ENCODE data around the gene SBF2. TPM values are rescaled to one million over a fixed set of nuclear protein-coding genes. Genes with fewer than 3 reads are reported as not detected.

Gene SBF2
- total RNA-seq, 1 experiment from 2014 or later = 30.2 TPM

- Histone ChIP-seq H2BK15ac (ENCODE audit: low read depth, low read length) (no peak overlapping the region), H2BK12ac (ENCODE audit: insufficient read length, low read depth, low read length) (no peak overlapping the region), H3K23ac (ENCODE audit: insufficient read length, low read depth, low read length) (no peak overlapping the region), H3K79me2 (ENCODE audit: insufficient read depth, low read length) (no peaks in the 10 kb centered on the region), H4K20me1 (ENCODE audit: control insufficient read depth, insufficient read depth, insufficient read length) (no peaks in the 10 kb centered on the region), H3T11ph (ENCODE audit: low read length) (no peak overlapping the region), H2AFZ (ENCODE audit: low read length) (no peak overlapping the region), H3K9me3 (ENCODE audit: control insufficient read depth, low read depth, low read length) (no peaks in the 10 kb centered on the region), H3K14ac (ENCODE audit: insufficient read depth, low read length) (no peak overlapping the region), H2BK120ac (ENCODE audit: low read depth, low read length, poor library complexity, severe bottlenecking) (no peak overlapping the region), H3K18ac (ENCODE audit: insufficient read length, low read depth, low read length) (no peak overlapping the region), H3K9ac (ENCODE audit: extremely low read depth, insufficient read length, low read length) (no peak overlapping the region), H4K91ac (ENCODE audit: insufficient read length, low read depth, low read length) (no peak overlapping the region), H3K4me1 (ENCODE audit: insufficient read depth, low read length) (no peaks in the 10 kb centered on the region), H3K27ac (ENCODE audit: insufficient read length, low read depth, low read length) (no peak overlapping the region), H4K8ac (replicated peaks; ENCODE audit: insufficient read length, low read depth, low read length) (no peak overlapping the region), H2BK5ac (ENCODE audit: insufficient read length, low read length) (no peak overlapping the region), H2BK20ac (ENCODE audit: low read depth, low read length, poor library complexity, severe bottlenecking) (no peak overlapping the region), H2AK5ac (ENCODE audit: insufficient read length, low read length) (no peak overlapping the region), H3K4me2 (ENCODE audit: insufficient read depth, insufficient read length, low read length) (no peak overlapping the region), H3K27me3 (ENCODE audit: insufficient read depth, low read length) (no peaks in the 10 kb centered on the region), H4K5ac (ENCODE audit: insufficient read length, low read depth, low read length) (no peak overlapping the region), H3K56ac (ENCODE audit: insufficient read length, low read depth, low read length) (no peak overlapping the region), H3K4ac (ENCODE audit: low read depth, low read length) (no peak overlapping the region), H3K79me1 (ENCODE audit: insufficient read depth, low read depth, low read length, poor library complexity, severe bottlenecking) (no peaks in the 10 kb centered on the region), H3K23me2 (ENCODE audit: insufficient read length, low read depth, low read length, poor library complexity, severe bottlenecking) (no peaks in the 10 kb centered on the region)
- Mint-ChIP-seq H3K27ac (peak overlapping the region in 2 of 3 experiments; percentile 89 to 92; a peak in 5 of 7 replicates), H3K9me3 (no peaks in the 10 kb centered on the region), H3K27me3 (ENCODE audit: low read depth) (no peaks in the 10 kb centered on the region), H3K4me3 (no peak overlapping the region), H3K4me1 (peaks cover 35 to 36% of the 10 kb centered on the region in 2 experiments), H3K36me3 (ENCODE audit: insufficient read depth in 1 of 3, low read depth in 3 of 3) (peaks cover 0 to 2% (median 0%) of the 10 kb centered on the region in 3 experiments; a peak in 1 of 7 replicates)
- no peak for DNase-seq
- WGBS (ENCODE audit: extremely low coverage, insufficient read length, low lambda C conversion rate) = no CpG with 5 or more reads among the region's 7 CpGs
- no peak for TF ChIP-seq CTCF (conservative IDR thresholded peaks at IDR 0.05)
These were observed 273.9 kb downstream of the SBF2 start for GRCh38 chr11:10019906-10020682.

All from H9 (cell line).